KMS-11 (cell line): ENCODE measurements around the gene HEXD.

Experiments used
- H2AFZ ChIP-seq: fragments of 200-600 bp; sonication (generic); 2 replicates; pipeline ENCODE4 v1.6.1; 2016; ENCODE audit warnings: antibody characterized with exemption, mixed run types, low read depth
- H3K27ac ChIP-seq: fragments of 200-600 bp; sonication (generic); 2 replicates; pipeline ENCODE4 v1.6.1; 2016; ENCODE audit warnings: mild to moderate bottlenecking, mixed run types
- H3K27me3 ChIP-seq: fragments of 200-600 bp; sonication (generic); 2 replicates; pipeline ENCODE4 v1.6.1; 2017; ENCODE audit warnings: mild to moderate bottlenecking, low read depth, mixed run types, moderate library complexity; ENCODE audit not compliant: insufficient read depth
- H3K36me3 ChIP-seq: fragments of 200-600 bp; sonication (generic); 2 replicates; pipeline ENCODE4 v1.6.1; 2017; ENCODE audit warnings: mild to moderate bottlenecking, mixed run types; ENCODE audit not compliant: insufficient read depth
- H3K4me1 ChIP-seq: fragments of 200-600 bp; sonication (generic); 2 replicates; pipeline ENCODE4 v1.6.1; 2016; ENCODE audit warnings: mild to moderate bottlenecking, low read depth, mixed run types; ENCODE audit not compliant: poor library complexity, severe bottlenecking
- H3K4me2 ChIP-seq: fragments of 200-600 bp; sonication (generic); 2 replicates; pipeline ENCODE4 v1.7.0; 2016; ENCODE audit warnings: mild to moderate bottlenecking, mixed run types
- H3K4me3 ChIP-seq: fragments of 200-600 bp; sonication (generic); IDR thresholded peaks from 2 replicates; pipeline ENCODE4 v1.6.1; 2017; ENCODE audit warnings: low read depth, low read length, mixed read lengths; ENCODE audit not compliant: insufficient read depth
- H3K79me2 ChIP-seq: fragments of 200-600 bp; sonication (generic); 2 replicates; pipeline ENCODE4 v1.6.1; 2016; ENCODE audit warnings: low read depth, mixed run types; ENCODE audit not compliant: insufficient read depth
- H3K9ac ChIP-seq: fragments of 200-600 bp; sonication (generic); 2 replicates; pipeline ENCODE4 v1.6.1; 2016; ENCODE audit warnings: mild to moderate bottlenecking, mixed run types
- H4K20me1 ChIP-seq: fragments of 200-600 bp; sonication (generic); 2 replicates; pipeline ENCODE4 v1.6.1; 2016; ENCODE audit warnings: mild to moderate bottlenecking, mixed run types; ENCODE audit not compliant: insufficient read depth
- CTCF ChIP-seq: fragments of 200-600 bp; sonication (generic); conservative IDR thresholded peaks from 2 replicates; pipeline ENCODE4 v1.6.1; 2017; ENCODE audit warnings: low read depth, mild to moderate bottlenecking, antibody characterized with exemption, low read length, moderate library complexity, mixed read lengths

The HEXD gene

GRCh38 chr17:82445542-82445941 is 27.4 kb downstream of the HEXD start:
- no peaks in the 10 kb centered on the region for H3K36me3 ChIP-seq
- H3K79me2 ChIP-seq: peaks cover 32% of the 10 kb centered on the region; the same call in 1 of the 2 replicates
- no peak overlapping the region for H2AFZ ChIP-seq
- no peak overlapping the region for H3K4me3 ChIP-seq
- no peak overlapping the region for H3K27ac ChIP-seq
- TF ChIP-seq CTCF: no peak
- peaks cover 5% of the 10 kb centered on the region for H3K4me1 ChIP-seq
- H4K20me1 ChIP-seq: no peaks in the 10 kb centered on the region
- no peak overlapping the region for H3K4me2 ChIP-seq
- no peaks in the 10 kb centered on the region for H3K27me3 ChIP-seq
- H3K9ac ChIP-seq: no peak overlapping the region

DNA sequence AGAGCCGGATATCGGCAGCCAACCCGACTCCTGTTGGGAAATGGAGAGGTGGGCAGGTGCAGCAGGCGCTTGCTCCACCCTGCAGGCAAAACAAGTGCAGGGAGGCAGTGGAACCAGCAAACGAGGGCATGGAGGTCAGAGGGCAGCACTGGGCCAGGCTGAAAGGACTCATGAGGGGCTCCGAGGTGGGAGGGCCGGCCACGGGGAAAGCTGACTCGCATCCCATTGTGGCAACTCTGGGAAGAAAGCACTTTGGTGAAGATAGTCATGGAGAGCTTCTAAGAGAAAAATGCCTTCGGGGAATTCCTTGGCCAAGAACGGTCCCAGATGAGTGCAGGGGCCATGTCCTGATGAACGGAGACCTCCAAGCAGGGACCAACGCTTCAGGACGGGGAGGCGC is 28.0 kb downstream of the HEXD start:
- TF ChIP-seq CTCF: no peak
- Histone ChIP-seq H4K20me1 (no peaks in the 10 kb centered on the region), H3K4me2 (no peak overlapping the region), H3K4me1 (peaks cover 8% of the 10 kb centered on the region), H3K79me2 (peaks cover 32% of the 10 kb centered on the region; the same call in 1 of the 2 replicates), H3K36me3 (no peaks in the 10 kb centered on the region), H3K27ac (no peak overlapping the region), H3K27me3 (no peaks in the 10 kb centered on the region), H2AFZ (no peak overlapping the region), H3K9ac (no peak overlapping the region), H3K4me3 (no peak overlapping the region)

DNA sequence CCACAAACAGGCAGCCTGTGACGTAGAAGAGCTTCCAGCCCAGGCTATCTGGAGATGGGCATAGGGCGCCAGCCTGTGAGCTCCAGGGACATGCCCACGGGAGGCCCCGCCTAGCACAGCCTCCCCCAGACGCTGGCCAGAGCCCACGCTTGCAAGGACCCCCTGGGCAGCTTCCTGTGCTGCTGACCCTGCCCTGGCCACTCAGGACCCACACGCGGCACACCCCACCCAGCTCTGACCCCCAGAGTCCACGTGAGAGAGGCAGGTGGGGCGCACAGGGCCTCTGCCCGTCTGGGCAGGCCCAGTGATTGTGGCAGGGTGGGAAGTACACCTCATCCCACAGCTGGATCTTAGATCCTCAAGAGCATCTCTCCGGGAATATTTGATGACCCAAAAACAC is 28.5 kb downstream of the HEXD start:
- Histone ChIP-seq H4K20me1 (no peaks in the 10 kb centered on the region), H3K4me1 (peaks cover 12% of the 10 kb centered on the region), H3K27ac (no peak overlapping the region), H2AFZ (no peak overlapping the region), H3K4me2 (no peak overlapping the region), H3K36me3 (no peaks in the 10 kb centered on the region), H3K79me2 (peaks cover 32% of the 10 kb centered on the region; the same call in 1 of the 2 replicates), H3K9ac (no peak overlapping the region), H3K4me3 (no peak overlapping the region), H3K27me3 (no peaks in the 10 kb centered on the region)
- TF ChIP-seq CTCF: no peak

DNA sequence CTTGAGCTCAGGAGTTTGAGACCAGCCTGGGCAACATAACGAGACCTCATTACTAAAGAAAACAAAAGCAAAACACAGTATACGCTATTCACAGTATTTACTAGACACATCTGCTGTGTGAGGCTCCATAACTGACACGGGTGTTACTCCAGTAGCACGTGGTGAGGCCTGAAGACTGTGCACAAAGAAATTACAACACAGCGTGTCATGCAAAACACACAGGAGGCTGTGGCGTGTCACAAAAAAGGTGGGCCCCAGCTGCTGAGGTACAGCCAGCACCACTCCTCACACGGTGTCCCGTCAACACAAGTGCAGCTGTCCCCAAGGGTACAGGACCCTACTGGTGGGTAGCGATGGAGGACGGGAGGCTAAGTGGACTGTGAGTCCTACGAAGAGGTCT is 29.7 kb downstream of the HEXD start:
- TF ChIP-seq CTCF: no peak
- Histone ChIP-seq H3K79me2 (peaks cover 32% of the 10 kb centered on the region; the same call in 1 of the 2 replicates), H3K27ac (no peak overlapping the region)

More for the DNA sequence above, 29.7 kb downstream of the HEXD start:
- Histone ChIP-seq H3K4me3 (no peak overlapping the region), H2AFZ (no peak overlapping the region), H3K9ac (no peak overlapping the region), H4K20me1 (no peaks in the 10 kb centered on the region), H3K4me2 (no peak overlapping the region), H3K36me3 (no peaks in the 10 kb centered on the region), H3K27me3 (no peaks in the 10 kb centered on the region), H3K4me1 (peaks cover 12% of the 10 kb centered on the region)
